Brain microvascular endothelial cell (primary cell): ENCODE measurements around the gene XDH.
A peak's percentile ranks its signal among the peaks of the same experiment; 100 is the strongest.

ENCODE experiments used
- DNase-seq: peaks from one replicate; pipeline ENCODE4 v3.0.0-alpha.2; 2020
- H3K27ac ChIP-seq: fragments of 250-450 bp; sonication (Bioruptor Pico); 2 replicates; pipeline ENCODE4 v1.5.1; 2020; ENCODE audit warnings: mild to moderate bottlenecking, moderate library complexity
- H3K27me3 ChIP-seq: fragments of 250-450 bp; sonication (Bioruptor Pico); replicated peaks from 2 replicates; pipeline ENCODE4 v1.5.1; 2020; ENCODE audit warnings: mild to moderate bottlenecking
- H3K36me3 ChIP-seq: fragments of 250-450 bp; sonication (Bioruptor Pico); replicated peaks from 2 replicates; pipeline ENCODE4 v1.5.1; 2020; ENCODE audit warnings: mild to moderate bottlenecking
- H3K4me3 ChIP-seq: 2 replicates; pipeline ENCODE4 v1.5.1; 2011; ENCODE audit warnings: low read depth, mild to moderate bottlenecking, control low read depth, low read length, moderate library complexity
- CTCF ChIP-seq: IDR thresholded peaks from 2 replicates; pipeline ENCODE4 v1.5.1; 2011; ENCODE audit warnings: low read depth, mild to moderate bottlenecking, moderate library complexity, low read length, control low read depth, inconsistent platforms; ENCODE audit errors: missing control alignments
- in situ Hi-C: cut with HindIII; loops from 2 replicates; pipeline ENCODE4 v1.10.0; 2017; ENCODE audit warnings: low sequenced_read_pairs, low pct_ligation_motif_present

Gene XDH

GRCh38 chr2:31421634-31422033 is 7.1 kb upstream of the XDH start:
- in situ Hi-C loops, result no loop called here
- no peak for TF ChIP-seq CTCF
- Histone ChIP-seq H3K27me3 (no peaks in the 10 kb centered on the region), H3K36me3 (no peaks in the 10 kb centered on the region), H3K27ac (no peak overlapping the region), H3K4me3 (no peak overlapping the region)
- DNase-seq, result no peak

GRCh38 chr2:31420936-31421335 is 6.4 kb upstream of the XDH start:
- Histone ChIP-seq H3K27me3 (no peaks in the 10 kb centered on the region), H3K36me3 (no peaks in the 10 kb centered on the region), H3K4me3 (no peak overlapping the region), H3K27ac (no peak overlapping the region)
- no peak for TF ChIP-seq CTCF
- DNase-seq, result no peak
- in situ Hi-C loops, result no loop called here

GRCh38 chr2:31419386-31419785 is 4.8 kb upstream of the XDH start:
- Histone ChIP-seq H3K36me3 (no peaks in the 10 kb centered on the region), H3K4me3 (no peak overlapping the region), H3K27me3 (no peaks in the 10 kb centered on the region), H3K27ac (no peak overlapping the region)
- TF ChIP-seq CTCF, result no peak
- no peak for DNase-seq
- in situ Hi-C loops, result no loop called here

- Histone ChIP-seq H3K27me3 (no peaks in the 10 kb centered on the region), H3K36me3 (no peaks in the 10 kb centered on the region), H3K4me3 (no peak overlapping the region), H3K27ac (no peak overlapping the region)
- no peak for TF ChIP-seq CTCF
- in situ Hi-C loops, result no loop called here
- no peak for DNase-seq
Measured at GRCh38 chr2:31415421-31415820, 879 bp upstream of the XDH start.

- TF ChIP-seq CTCF, result peak; percentile 9
Measured at GRCh38 chr2:31413862-31414550, 536 bp downstream of the XDH start.

GRCh38 chr2:31413025-31413424 is 1.5 kb downstream of the XDH start:
- Histone ChIP-seq H3K36me3 (no peaks in the 10 kb centered on the region), H3K4me3 (no peak overlapping the region), H3K27me3 (no peaks in the 10 kb centered on the region), H3K27ac (no peak overlapping the region)
- no peak for TF ChIP-seq CTCF
- in situ Hi-C loops, result no loop called here
- no peak for DNase-seq

More at GRCh38 chr2:31413862-31414550, 536 bp downstream of the XDH start:
- no peak overlapping the region for H3K27ac ChIP-seq
- no peak for DNase-seq
- no peaks in the 10 kb centered on the region for H3K27me3 ChIP-seq
- no peak overlapping the region for H3K4me3 ChIP-seq
- H3K36me3 ChIP-seq, result no peaks in the 10 kb centered on the region
- in situ Hi-C loops, result no loop called here
